Glutamatergic neuron (in vitro differentiated cells): ENCODE data around the gene SHLD3. TPM values are rescaled to one million over a fixed set of nuclear protein-coding genes. Genes with fewer than 3 reads are reported as not detected.
A peak's percentile ranks its signal among the peaks of the same experiment; 100 is the strongest.
"Not testable (repeated sequence)": the region's sequence is repeated elsewhere in the genome, so short reads cannot be mapped to it uniquely, and the experiment has no call there.

Experiments used
- DNase-seq: peaks from one replicate; pipeline ENCODE4 v3.0.0; 2022
- H3K27ac Mint-ChIP-seq: one replicate; pipeline ENCODE4 v1.8.0; 2020; ENCODE audit warnings: mild to moderate bottlenecking, mixed read lengths, inconsistent platforms; ENCODE audit not compliant: unreplicated experiment
- H3K27me3 Mint-ChIP-seq: one replicate; pipeline ENCODE4 v1.8.0; 2020; ENCODE audit warnings: mild to moderate bottlenecking, moderate library complexity, mixed read lengths, inconsistent platforms; ENCODE audit not compliant: unreplicated experiment
- H3K36me3 Mint-ChIP-seq: one replicate; pipeline ENCODE4 v1.8.0; 2020; ENCODE audit warnings: mild to moderate bottlenecking, mixed read lengths, inconsistent platforms; ENCODE audit not compliant: unreplicated experiment
- H3K4me1 Mint-ChIP-seq: one replicate; pipeline ENCODE4 v1.8.0; 2020; ENCODE audit warnings: mild to moderate bottlenecking, low read depth, mixed read lengths, inconsistent platforms; ENCODE audit not compliant: unreplicated experiment
- H3K4me3 Mint-ChIP-seq: one replicate; pipeline ENCODE4 v1.8.0; 2020; ENCODE audit warnings: mild to moderate bottlenecking, mixed read lengths, inconsistent platforms; ENCODE audit not compliant: unreplicated experiment
- H3K9me3 Mint-ChIP-seq: one replicate; pipeline ENCODE4 v1.8.0; 2020; ENCODE audit warnings: mild to moderate bottlenecking, moderate library complexity, mixed read lengths, inconsistent platforms; ENCODE audit not compliant: unreplicated experiment
- long read RNA-seq: library from polyadenylated mRNA; unstranded; transcript quantifications from one replicate; pipeline ENCODE4 v2.0.0, GENCODE V29; 2020; ENCODE audit not compliant: unreplicated experiment
- total RNA-seq: library from RNA; stranded (reverse); fragmentation: NEBNext Ultra II Directional; extraction: Animal tissue kit (Norgen Biotek cat#: 25700); gene quantifications from one replicate; pipeline ENCODE4 v1.2.1, GENCODE V29; 2021; ENCODE audit not compliant: unreplicated experiment
- TF ChIP-seq, protein P1 (sequence below): fragments of 200-600 bp; sonication (generic); IDR thresholded peaks from one replicate; pipeline ENCODE4 v1.5.0; 2021; ENCODE audit not compliant: partially characterized antibody, unreplicated experiment

Gene SHLD3
- total RNA-seq = 4.7 TPM
- long read RNA-seq, partial matches to known transcripts = 0 of 2 reads
- long read RNA-seq, other reads (novel, unspliced or antisense) = 0 of 2 reads

DNA sequence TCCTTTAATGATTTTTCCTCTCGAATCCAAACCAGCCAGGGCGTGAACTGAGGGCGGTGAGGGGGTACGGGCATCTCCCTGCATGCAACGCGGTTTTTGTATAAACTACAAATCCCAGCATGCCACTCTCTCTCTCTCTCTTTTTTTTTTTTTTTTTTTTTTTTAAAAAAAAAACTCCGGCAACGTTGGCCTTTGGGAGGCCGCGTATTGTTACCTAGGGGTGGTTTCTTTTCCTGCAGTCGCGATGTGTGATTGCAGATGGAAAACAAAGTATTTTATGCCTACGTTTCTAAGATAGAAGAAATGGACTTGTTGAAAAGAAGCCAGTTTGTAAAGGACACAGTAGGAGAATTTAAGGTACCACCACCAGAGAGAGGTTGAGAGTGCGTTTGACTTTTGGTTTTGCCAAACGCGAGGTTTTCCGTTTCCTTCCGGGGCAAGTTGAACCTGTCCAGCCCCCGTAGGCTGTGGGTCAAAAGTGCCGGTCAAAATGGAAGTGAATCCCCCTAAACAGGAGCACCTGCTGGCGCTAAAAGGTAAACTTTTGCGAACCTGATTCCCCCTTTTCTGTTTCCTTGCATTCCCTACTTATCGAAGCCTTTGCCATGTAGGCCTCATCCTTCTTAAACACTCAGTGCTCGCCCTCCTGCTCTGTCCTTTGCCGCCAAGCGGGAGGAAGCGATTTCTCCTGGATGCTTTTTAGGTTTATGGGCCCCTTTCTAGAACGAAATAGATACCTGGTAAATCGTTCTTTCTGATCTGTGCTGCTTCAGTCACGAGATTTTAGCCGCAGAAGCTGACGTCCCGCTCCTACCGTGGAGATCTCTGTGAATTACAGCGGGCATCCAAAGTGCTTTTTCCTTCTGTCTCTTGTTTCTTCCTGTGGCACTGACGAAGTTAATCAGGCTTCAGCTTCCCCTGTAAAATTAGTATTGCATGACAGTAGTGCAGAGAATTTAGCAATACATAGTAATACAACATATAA is at the start of gene SHLD3, which contains the start of gene TRAPPC13:
SHLD3 (plus strand) TSS at position 457 of the 985 bp plus-strand sequence. CDS start 4,561 bp downstream, outside the sequence.
TRAPPC13 (plus strand) TSS at position 457 of the 985 bp plus-strand sequence; CDS start at position 491, 34 bp downstream.
- H3K9me3 Mint-ChIP-seq = peaks cover 1% of the 10 kb centered on the region
- peak; percentile 71 for DNase-seq
- H3K27me3 Mint-ChIP-seq = peaks cover 7% of the 10 kb centered on the region
- peaks cover 9% of the 10 kb centered on the region for H3K4me1 Mint-ChIP-seq
- TF ChIP-seq, protein P1, sequence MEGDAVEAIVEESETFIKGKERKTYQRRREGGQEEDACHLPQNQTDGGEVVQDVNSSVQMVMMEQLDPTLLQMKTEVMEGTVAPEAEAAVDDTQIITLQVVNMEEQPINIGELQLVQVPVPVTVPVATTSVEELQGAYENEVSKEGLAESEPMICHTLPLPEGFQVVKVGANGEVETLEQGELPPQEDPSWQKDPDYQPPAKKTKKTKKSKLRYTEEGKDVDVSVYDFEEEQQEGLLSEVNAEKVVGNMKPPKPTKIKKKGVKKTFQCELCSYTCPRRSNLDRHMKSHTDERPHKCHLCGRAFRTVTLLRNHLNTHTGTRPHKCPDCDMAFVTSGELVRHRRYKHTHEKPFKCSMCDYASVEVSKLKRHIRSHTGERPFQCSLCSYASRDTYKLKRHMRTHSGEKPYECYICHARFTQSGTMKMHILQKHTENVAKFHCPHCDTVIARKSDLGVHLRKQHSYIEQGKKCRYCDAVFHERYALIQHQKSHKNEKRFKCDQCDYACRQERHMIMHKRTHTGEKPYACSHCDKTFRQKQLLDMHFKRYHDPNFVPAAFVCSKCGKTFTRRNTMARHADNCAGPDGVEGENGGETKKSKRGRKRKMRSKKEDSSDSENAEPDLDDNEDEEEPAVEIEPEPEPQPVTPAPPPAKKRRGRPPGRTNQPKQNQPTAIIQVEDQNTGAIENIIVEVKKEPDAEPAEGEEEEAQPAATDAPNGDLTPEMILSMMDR = no peak
- peak within 1 kb of the TSS; percentile 98 for H3K4me3 Mint-ChIP-seq
- H3K27ac Mint-ChIP-seq = peak within 1 kb of the TSS; percentile 94
- no peaks in the 10 kb centered on the region for H3K36me3 Mint-ChIP-seq

GRCh38 chr5:65577141-65577540 is 47.7 kb upstream of the SHLD3 start:
- no peaks in the 10 kb centered on the region for H3K36me3 Mint-ChIP-seq
- H3K4me3 Mint-ChIP-seq = no peak overlapping the region
- no peaks in the 10 kb centered on the region for H3K4me1 Mint-ChIP-seq
- TF ChIP-seq, protein P1 = no peak
- no peak for DNase-seq
- H3K9me3 Mint-ChIP-seq = no peaks in the 10 kb centered on the region
- H3K27me3 Mint-ChIP-seq = no peaks in the 10 kb centered on the region
- H3K27ac Mint-ChIP-seq = no peak overlapping the region

GRCh38 chr5:65588694-65589093 is 36.1 kb upstream of the SHLD3 start:
- Mint-ChIP-seq H3K4me1 (no peaks in the 10 kb centered on the region), H3K9me3 (no peaks in the 10 kb centered on the region), H3K27me3 (no peaks in the 10 kb centered on the region), H3K4me3 (no peak overlapping the region), H3K36me3 (no peaks in the 10 kb centered on the region), H3K27ac (no peak overlapping the region)
- TF ChIP-seq, protein P1 = no peak
- no peak for DNase-seq

DNA sequence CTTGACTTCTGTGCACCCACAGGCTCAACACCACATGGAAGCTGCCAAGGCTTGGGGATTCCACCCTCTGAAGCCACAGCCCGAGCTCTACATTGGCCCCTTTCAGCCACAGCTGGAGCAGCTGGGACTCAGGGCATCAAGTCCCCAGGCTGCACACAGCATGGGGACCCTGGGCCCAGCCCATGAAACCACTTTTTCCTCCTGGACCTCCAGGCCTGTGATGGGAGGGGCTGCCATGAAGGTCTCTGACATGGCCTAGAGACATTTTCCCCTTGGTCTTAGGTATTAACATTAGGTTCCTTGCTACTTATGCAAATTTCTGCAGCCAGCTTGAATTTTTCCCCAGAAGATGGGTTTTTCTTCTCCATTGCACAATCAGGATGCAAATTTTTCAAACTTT is 23.1 kb upstream of the SHLD3 start:
- DNase-seq, H3K27ac Mint-ChIP-seq, H3K27me3 Mint-ChIP-seq, H3K4me1 Mint-ChIP-seq, H3K9me3 Mint-ChIP-seq, H3K4me3 Mint-ChIP-seq: not testable (repeated sequence)
- H3K36me3 Mint-ChIP-seq = peaks cover 39% of the 10 kb centered on the region

- TF ChIP-seq, protein P1 = no peak
- Mint-ChIP-seq H3K4me3 (no peak overlapping the region), H3K4me1 (no peaks in the 10 kb centered on the region), H3K27me3 (no peaks in the 10 kb centered on the region), H3K9me3 (peaks cover 2% of the 10 kb centered on the region), H3K36me3 (no peaks in the 10 kb centered on the region), H3K27ac (no peak overlapping the region)
- DNase-seq = no peak
Measured at GRCh38 chr5:65611524-65611923, 13.3 kb upstream of the SHLD3 start.
